GM19193 (cell line): ENCODE results near the gene BBS1.

ENCODE experiments used
- POLR2A ChIP-seq: IDR thresholded peaks from 4 replicates; pipeline ENCODE4 v1.6.1; 2011; ENCODE audit not compliant: insufficient read depth, insufficient read length; ENCODE audit errors: extremely low read depth

The BBS1 gene

GRCh38 chr11:66568124-66568916, 57.9 kb downstream of the BBS1 start, which contains the start of gene CTSF:
Gene CTSF (minus strand): TSS chr11:66568606. CDS start chr11:66568486, 120 bp downstream.
- no peak for TF ChIP-seq POLR2A

GRCh38 chr11:66569076-66569475, 58.6 kb downstream of the BBS1 start:
- no peak for TF ChIP-seq POLR2A

GRCh38 chr11:66570079-66570849, 59.8 kb downstream of the BBS1 start:
- TF ChIP-seq POLR2A = no peak

GRCh38 chr11:66570850-66571180, 60.4 kb downstream of the BBS1 start:
- TF ChIP-seq POLR2A = no peak

GRCh38 chr11:66579017-66579606, 68.7 kb downstream of the BBS1 start:
- TF ChIP-seq POLR2A = no peak

- no peak for TF ChIP-seq POLR2A
These were observed 70.4 kb downstream of the BBS1 start for GRCh38 chr11:66580803-66581202.

- TF ChIP-seq POLR2A = no peak
These were observed 70.8 kb downstream of the BBS1 start for GRCh38 chr11:66581261-66581660.
